CD14-positive monocyte (primary cell): ENCODE data around the gene FARP1. TPM values are rescaled to one million over a fixed set of nuclear protein-coding genes. Genes with fewer than 3 reads are reported as not detected.

Source experiments
- DNase-seq, 3 donors: peaks; one replicate each; pipeline ENCODE4 v3.0.0-alpha.2; 2011 to 2022
- H2AFZ ChIP-seq: 2 replicates; pipeline ENCODE4 v1.6.0; 2012; ENCODE audit warnings: mild to moderate bottlenecking, low read depth, low read length, inconsistent platforms; ENCODE audit not compliant: insufficient read depth, poor library complexity, severe bottlenecking
- H3K27ac ChIP-seq, 2 donors: 1 replicate in 1 of 2; 2 replicates in 1 of 2; pipeline ENCODE4 v1.5.1; 2012 to 2013; ENCODE audit warnings: low read length in 2 of 2, control low read depth in 1 of 2, inconsistent platforms in 1 of 2, low read depth in 1 of 2, mild to moderate bottlenecking in 1 of 2
- H3K27me3 ChIP-seq, 2 donors: one replicate each; pipeline versions ENCODE4 v1.6.0 to v1.6.1; 2011 to 2013; ENCODE audit warnings: low read length in 2 of 2; ENCODE audit not compliant: control insufficient read depth in 2 of 2, insufficient read depth in 2 of 2
- H3K36me3 ChIP-seq, 2 donors: replicated peaks in 1 of 2; 1 replicate in 1 of 2; 2 replicates in 1 of 2; pipeline versions ENCODE4 v1.5.1 to v1.6.1; 2012 to 2013; ENCODE audit warnings: low read length in 2 of 2, control low read depth in 1 of 2, inconsistent platforms in 1 of 2, mild to moderate bottlenecking in 1 of 2; ENCODE audit not compliant: insufficient read depth in 2 of 2, control insufficient read depth in 1 of 2
- H3K4me1 ChIP-seq, 2 donors: 1 replicate in 1 of 2; 2 replicates in 1 of 2; pipeline versions ENCODE4 v1.5.1 to v1.6.1; 2012 to 2013; ENCODE audit warnings: low read length in 2 of 2, control low read depth in 1 of 2, inconsistent platforms in 1 of 2, mild to moderate bottlenecking in 1 of 2, moderate library complexity in 1 of 2; ENCODE audit not compliant: insufficient read depth in 2 of 2, control insufficient read depth in 1 of 2
- H3K4me2 ChIP-seq: replicated peaks from 2 replicates; pipeline ENCODE3; 2012; ENCODE audit warnings: low read length, moderate library complexity, mild to moderate bottlenecking; ENCODE audit not compliant: poor library complexity, severe bottlenecking; ENCODE audit errors: extremely low read depth
- H3K4me3 ChIP-seq, 3 experiments: fragments of 200-600 bp in 1 of 3; sonication (generic) in 1 of 3; replicated peaks in 1 of 3; 1 replicate in 2 of 3; 2 replicates in 1 of 3; pipeline ENCODE4 v1.5.1; 2011 to 2013; ENCODE audit warnings: low read length in 3 of 3, mild to moderate bottlenecking in 3 of 3, control low read depth in 2 of 3, low read depth in 2 of 3, inconsistent platforms in 1 of 3, moderate library complexity in 1 of 3
- H3K79me2 ChIP-seq: 2 replicates; pipeline ENCODE4 v1.6.0; 2012; ENCODE audit warnings: mild to moderate bottlenecking, control low read depth, inconsistent platforms, low read length, moderate library complexity; ENCODE audit not compliant: insufficient read depth
- H3K9ac ChIP-seq: 2 replicates; pipeline ENCODE4 v1.6.0; 2017; ENCODE audit warnings: low read length, mild to moderate bottlenecking; ENCODE audit not compliant: insufficient read depth, poor library complexity, severe bottlenecking
- H3K9me3 ChIP-seq, 2 donors: replicated peaks in 1 of 2; 1 replicate in 1 of 2; 2 replicates in 1 of 2; pipeline versions ENCODE4 v1.5.1 to v1.6.1; 2012 to 2013; ENCODE audit warnings: low read length in 2 of 2, control low read depth in 1 of 2; ENCODE audit not compliant: control insufficient read depth in 1 of 2, insufficient read depth in 1 of 2
- H4K20me1 ChIP-seq: 2 replicates; pipeline ENCODE4 v1.6.0; 2012; ENCODE audit warnings: mild to moderate bottlenecking, low read length, control low read depth, moderate library complexity; ENCODE audit not compliant: insufficient read depth
- H3K27ac Mint-ChIP-seq, 7 donors: one replicate each; pipeline ENCODE4 v1.8.0; 2020; ENCODE audit warnings: mild to moderate bottlenecking in 7 of 7, mixed read lengths in 7 of 7, moderate library complexity in 6 of 7, inconsistent platforms in 2 of 7
- H3K27me3 Mint-ChIP-seq, 3 donors: one replicate each; pipeline ENCODE4 v1.8.0; 2021 to 2022; ENCODE audit warnings: low read depth in 3 of 3, mild to moderate bottlenecking in 3 of 3, mixed read lengths in 3 of 3, moderate library complexity in 3 of 3, inconsistent platforms in 1 of 3
- H3K36me3 Mint-ChIP-seq, 2 donors: one replicate each; pipeline ENCODE4 v1.8.0; 2020; ENCODE audit warnings: mixed read lengths in 2 of 2, inconsistent platforms in 1 of 2, mild to moderate bottlenecking in 1 of 2
- H3K4me1 Mint-ChIP-seq: one replicate; pipeline ENCODE4 v1.8.0; 2020; ENCODE audit warnings: mild to moderate bottlenecking, mixed read lengths
- H3K4me3 Mint-ChIP-seq, 2 donors: one replicate each; pipeline ENCODE4 v1.8.0; 2020; ENCODE audit warnings: mild to moderate bottlenecking in 2 of 2, mixed read lengths in 2 of 2, moderate library complexity in 1 of 2
- H3K9me3 Mint-ChIP-seq, 7 donors: one replicate each; pipeline ENCODE4 v1.8.0; 2020 to 2022; ENCODE audit warnings: mixed read lengths in 7 of 7, mild to moderate bottlenecking in 6 of 7, moderate library complexity in 6 of 7, inconsistent platforms in 2 of 7
- WGBS: methylation state at CpG from one replicate; pipeline ENCODE4 v1.1.5; 2013; ENCODE audit warnings: missing lambda C conversion rate; ENCODE audit not compliant: insufficient coverage; 5-methylcytosine and 5-hydroxymethylcytosine counted together
- intact Hi-C, 2 donors: fragments of 100-400 bp; cut with micrococcal nuclease; formaldehyde crosslinking; loops; one replicate each; pipeline versions ENCODE4 v1.15.0 to v1.15.1; 2023
- polyA plus RNA-seq, 3 donors: library from polyadenylated mRNA; depleted of rRNA in 1 of 3; unstranded in 2 of 3; stranded (reverse) in 1 of 3; fragments of 300-500 nt in 2 of 3; fragments of >200 nt in 1 of 3; fragmentation: Illumina TruSeq in 2 of 3; gene quantifications; 1 replicate in 2 of 3; 2 replicates in 1 of 3; pipeline ENCODE4 v1.2.3, GENCODE V29; 2012 to 2021
- TF ChIP-seq, protein P1 (sequence below): fragments of 200-600 bp; IDR thresholded peaks from one replicate; pipeline ENCODE4 v1.8.0; 2022; ENCODE audit warnings: antibody characterized with exemption, mild to moderate bottlenecking

The FARP1 gene
- polyA plus RNA-seq, 3 donors = 0.01 to 0.16 (median 0.12) TPM

DNA sequence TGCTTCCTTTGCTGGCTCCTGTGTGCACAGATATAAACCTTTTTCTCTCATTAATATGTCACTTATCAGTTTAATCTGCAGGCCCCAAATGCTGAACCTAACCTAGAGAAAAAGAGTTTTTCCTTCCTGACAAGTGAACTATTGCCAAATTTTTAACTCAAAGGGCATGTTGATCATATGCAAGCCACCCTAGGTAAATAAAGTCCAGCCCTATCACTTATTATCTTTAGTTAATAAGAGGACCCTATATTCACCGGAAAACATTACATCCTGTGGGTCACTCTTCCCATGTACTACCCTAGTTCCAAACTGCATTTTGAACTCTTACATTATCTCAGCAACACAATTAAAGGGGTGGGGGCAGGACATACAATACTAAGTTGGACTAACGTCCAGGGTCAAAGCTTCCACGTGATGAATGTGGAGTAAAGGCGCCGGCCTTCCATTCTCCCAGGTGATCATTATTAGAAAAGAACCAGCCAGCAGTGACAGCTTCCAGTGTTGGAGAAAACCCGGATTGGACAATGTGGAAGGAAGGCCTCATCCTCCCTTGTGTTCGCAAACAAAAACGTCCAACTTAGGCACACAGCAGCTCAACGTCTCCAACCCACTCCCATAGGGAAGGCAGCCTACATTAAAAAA lies 347.4 kb downstream of the FARP1 start:
- intact Hi-C loops = no loop called here

DNA sequence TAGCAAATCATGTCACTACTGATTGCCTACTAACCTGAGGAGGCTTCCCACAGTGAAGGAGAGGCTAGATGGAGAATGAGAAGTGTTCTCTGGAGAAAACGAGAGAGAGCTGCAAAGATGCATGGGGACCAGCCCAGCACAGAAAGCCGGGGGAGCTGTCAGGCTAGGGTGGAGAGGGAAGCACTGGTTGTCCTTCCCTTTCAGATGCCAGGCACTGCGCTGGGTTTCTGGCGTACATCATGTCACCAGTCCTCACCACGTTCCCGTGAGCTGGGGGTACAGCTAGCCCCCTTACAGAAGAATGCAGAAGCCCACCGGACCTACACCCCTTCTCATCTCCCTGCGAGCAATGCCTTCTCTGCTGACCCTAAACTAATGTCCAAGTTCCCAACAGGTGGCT lies 348.0 kb downstream of the FARP1 start:
- WGBS = 61% methylated on average over 2 of the region's 8 CpGs
- H3K27me3 ChIP-seq = no peaks in the 10 kb centered on the region
- peaks cover 89% of the 10 kb centered on the region for H3K79me2 ChIP-seq
- H3K4me2 ChIP-seq = no peak overlapping the region
- peaks cover 93% of the 10 kb centered on the region for H4K20me1 ChIP-seq
- H3K27ac ChIP-seq = no peak overlapping the region
- H3K4me3 ChIP-seq = no peak overlapping the region
- Mint-ChIP-seq H3K9me3 (no peaks in the 10 kb centered on the region), H3K27ac (no peak overlapping the region), H3K27me3 (peaks cover 0 to 3% (median 0%) of the 10 kb centered on the region in 3 donors), H3K4me3 (no peak overlapping the region), H3K4me1 (peaks cover 32% of the 10 kb centered on the region), H3K36me3 (peaks cover 26 to 33% of the 10 kb centered on the region in 2 donors)
- intact Hi-C loops = no loop called here
- TF ChIP-seq, protein P1, sequence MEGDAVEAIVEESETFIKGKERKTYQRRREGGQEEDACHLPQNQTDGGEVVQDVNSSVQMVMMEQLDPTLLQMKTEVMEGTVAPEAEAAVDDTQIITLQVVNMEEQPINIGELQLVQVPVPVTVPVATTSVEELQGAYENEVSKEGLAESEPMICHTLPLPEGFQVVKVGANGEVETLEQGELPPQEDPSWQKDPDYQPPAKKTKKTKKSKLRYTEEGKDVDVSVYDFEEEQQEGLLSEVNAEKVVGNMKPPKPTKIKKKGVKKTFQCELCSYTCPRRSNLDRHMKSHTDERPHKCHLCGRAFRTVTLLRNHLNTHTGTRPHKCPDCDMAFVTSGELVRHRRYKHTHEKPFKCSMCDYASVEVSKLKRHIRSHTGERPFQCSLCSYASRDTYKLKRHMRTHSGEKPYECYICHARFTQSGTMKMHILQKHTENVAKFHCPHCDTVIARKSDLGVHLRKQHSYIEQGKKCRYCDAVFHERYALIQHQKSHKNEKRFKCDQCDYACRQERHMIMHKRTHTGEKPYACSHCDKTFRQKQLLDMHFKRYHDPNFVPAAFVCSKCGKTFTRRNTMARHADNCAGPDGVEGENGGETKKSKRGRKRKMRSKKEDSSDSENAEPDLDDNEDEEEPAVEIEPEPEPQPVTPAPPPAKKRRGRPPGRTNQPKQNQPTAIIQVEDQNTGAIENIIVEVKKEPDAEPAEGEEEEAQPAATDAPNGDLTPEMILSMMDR = no peak
- no peak for DNase-seq
- H3K36me3 ChIP-seq = peaks cover 0 to 8% of the 10 kb centered on the region in 2 donors
- no peaks in the 10 kb centered on the region for H3K9me3 ChIP-seq
- no peak overlapping the region for H2AFZ ChIP-seq
- no peak overlapping the region for H3K9ac ChIP-seq
- H3K4me1 ChIP-seq = peaks cover 4 to 17% of the 10 kb centered on the region in 2 donors

More for the DNA sequence above, 347.4 kb downstream of the FARP1 start:
- no peaks in the 10 kb centered on the region for H3K9me3 Mint-ChIP-seq
- H3K27ac Mint-ChIP-seq = no peak overlapping the region
- peaks cover 0 to 8% of the 10 kb centered on the region in 2 donors for H3K36me3 ChIP-seq
- peaks cover 89% of the 10 kb centered on the region for H3K79me2 ChIP-seq
- peaks cover 0 to 6% (median 0%) of the 10 kb centered on the region in 3 donors for H3K27me3 Mint-ChIP-seq
- H3K9me3 ChIP-seq = no peaks in the 10 kb centered on the region
- H3K4me1 Mint-ChIP-seq = peaks cover 34% of the 10 kb centered on the region
- H3K36me3 Mint-ChIP-seq = peaks cover 29 to 33% of the 10 kb centered on the region in 2 donors
- H3K27me3 ChIP-seq = no peaks in the 10 kb centered on the region
- peaks cover 6 to 17% of the 10 kb centered on the region in 2 donors for H3K4me1 ChIP-seq
- no peak overlapping the region for H3K4me3 Mint-ChIP-seq
- DNase-seq = no peak
- WGBS = no CpG with 5 or more reads among the region's 9 CpGs
- TF ChIP-seq, protein P1 = no peak
- H3K27ac ChIP-seq = no peak overlapping the region
- H3K4me2 ChIP-seq = no peak overlapping the region
- H3K4me3 ChIP-seq = no peak overlapping the region
- H4K20me1 ChIP-seq = peaks cover 93% of the 10 kb centered on the region
- no peak overlapping the region for H2AFZ ChIP-seq
- no peak overlapping the region for H3K9ac ChIP-seq
